ENCODE results near the gene U2AF1.
"Not testable (repeated sequence)": the region's sequence is repeated elsewhere in the genome, so short reads cannot be mapped to it uniquely, and the experiment has no call there.

Gene U2AF1, protein sequence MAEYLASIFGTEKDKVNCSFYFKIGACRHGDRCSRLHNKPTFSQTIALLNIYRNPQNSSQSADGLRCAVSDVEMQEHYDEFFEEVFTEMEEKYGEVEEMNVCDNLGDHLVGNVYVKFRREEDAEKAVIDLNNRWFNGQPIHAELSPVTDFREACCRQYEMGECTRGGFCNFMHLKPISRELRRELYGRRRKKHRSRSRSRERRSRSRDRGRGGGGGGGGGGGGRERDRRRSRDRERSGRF

DNA sequence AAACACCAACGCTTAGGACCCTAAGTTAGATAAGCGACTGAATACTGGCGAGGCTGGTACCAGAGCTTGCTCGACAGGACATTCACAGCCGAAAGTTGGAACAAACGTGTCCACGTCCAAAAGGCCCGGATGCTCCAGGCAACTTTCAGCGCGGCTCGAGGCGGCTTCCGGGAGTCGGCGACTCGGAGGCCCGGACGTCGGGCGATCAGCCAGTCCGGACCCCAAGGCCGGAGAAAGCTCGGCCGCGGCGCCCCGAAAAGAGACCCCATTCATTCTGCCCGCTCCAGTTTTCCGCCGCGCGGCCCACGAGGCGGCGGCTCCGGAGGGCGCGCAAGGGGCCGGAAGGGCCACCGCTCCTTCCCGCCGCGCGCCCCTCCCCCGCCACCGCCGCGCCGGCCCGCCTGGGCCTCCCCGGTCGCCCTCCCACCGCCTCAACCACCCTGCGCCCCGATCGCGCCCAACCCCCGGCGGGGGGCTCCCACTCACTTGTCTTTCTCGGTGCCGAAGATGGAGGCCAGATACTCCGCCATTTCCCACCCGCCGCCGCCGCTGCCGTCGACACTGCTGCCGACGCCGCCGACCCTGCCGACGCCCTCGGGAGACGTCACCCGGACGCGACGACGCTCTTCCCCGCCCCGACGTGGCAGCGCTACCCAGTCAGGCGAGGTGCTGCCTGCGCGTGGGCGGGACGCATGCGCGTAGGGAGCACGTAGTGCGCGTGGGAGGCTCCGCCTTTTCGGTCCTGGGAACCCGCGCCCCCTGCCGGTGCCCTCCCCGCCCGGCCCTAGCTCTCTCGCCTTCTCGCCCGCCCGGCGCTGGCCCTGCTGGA lies at the start of gene U2AF1:
U2AF1 (minus strand) TSS at position 606 of the 829 bp plus-strand sequence; CDS start at position 530, 76 bp downstream.
- DNase-seq = not testable (repeated sequence)

DNA sequence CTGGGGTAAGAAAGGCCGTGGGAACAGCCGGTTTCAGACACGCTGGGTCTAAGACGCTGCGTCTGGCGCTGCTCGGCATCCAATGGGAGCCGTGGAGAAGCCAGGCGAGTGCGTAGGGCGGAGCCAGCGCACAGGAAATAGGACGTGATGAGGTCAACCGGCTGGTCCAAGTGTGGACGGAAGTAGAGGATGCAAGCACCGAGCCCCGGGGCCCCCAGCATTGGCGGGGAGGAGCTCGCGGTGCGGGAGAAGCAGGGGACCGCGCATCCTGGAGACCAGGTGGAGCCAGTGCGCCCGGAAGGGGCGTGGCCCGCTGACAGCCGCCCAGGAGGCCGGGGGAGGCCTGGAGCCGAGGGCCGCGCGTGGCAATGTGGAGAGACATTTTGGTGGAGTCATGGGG lies 46.2 kb upstream of the U2AF1 start:
- not testable (repeated sequence) for DNase-seq

DNA sequence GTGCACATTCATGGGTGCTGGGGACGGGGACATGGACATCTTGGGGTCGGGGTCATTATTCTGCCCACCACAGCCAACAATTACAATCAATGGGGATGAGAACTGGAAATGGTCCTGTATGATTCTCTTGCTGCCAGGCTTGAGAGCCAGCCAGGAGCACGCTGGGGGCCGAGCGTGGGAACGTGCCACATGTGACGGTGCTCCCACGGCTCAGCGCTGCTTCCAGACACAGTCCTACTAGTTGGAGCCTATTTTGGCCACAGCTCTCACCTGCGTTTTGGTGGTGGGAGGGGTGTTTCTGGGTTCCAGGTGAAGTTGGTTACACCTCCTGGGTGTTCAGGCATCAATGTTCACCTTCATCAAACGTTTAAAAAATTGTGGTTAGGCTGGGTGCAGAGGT lies 42.0 kb upstream of the U2AF1 start:
- DNase-seq = not testable (repeated sequence)

DNA sequence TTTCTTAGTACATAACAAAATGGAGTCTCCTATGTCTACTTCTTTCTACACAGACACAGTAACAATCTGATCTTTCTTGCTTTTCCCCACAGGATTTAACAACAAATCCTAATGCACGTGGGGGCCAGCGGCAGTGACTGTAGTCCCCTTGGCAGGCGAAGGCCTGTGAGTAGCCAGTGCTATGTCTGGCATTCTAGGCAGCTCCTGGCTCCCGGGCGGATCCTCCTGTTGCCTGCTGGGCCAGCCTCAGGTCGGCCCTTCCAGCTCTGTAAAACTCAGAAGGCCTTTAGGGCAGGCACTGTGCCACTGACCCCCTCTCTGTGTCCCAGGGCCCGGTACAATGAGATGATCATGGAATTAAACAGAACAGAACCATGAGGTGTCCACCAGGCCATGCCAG lies 40.6 kb upstream of the U2AF1 start:
- DNase-seq = not testable (repeated sequence)

DNA sequence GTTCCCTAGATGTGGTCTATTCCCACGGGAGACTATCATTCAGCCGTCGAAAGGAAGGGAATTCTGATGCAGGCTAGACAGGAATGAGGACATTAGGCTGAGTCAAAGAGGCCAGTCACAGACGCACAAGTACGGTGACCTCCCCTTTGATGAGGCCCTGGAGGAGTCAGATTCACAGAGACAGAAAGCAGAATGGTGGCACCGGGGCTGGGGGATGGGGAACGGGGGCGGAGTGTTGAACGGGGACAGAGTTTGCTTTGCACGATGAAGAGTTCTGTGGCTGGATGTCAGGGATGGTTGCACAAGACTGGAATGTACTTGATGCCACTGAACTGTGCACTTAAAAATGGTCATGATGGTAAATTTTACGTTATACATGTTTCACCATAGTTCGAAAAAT lies 39.3 kb upstream of the U2AF1 start:
- not testable (repeated sequence) for DNase-seq

DNA sequence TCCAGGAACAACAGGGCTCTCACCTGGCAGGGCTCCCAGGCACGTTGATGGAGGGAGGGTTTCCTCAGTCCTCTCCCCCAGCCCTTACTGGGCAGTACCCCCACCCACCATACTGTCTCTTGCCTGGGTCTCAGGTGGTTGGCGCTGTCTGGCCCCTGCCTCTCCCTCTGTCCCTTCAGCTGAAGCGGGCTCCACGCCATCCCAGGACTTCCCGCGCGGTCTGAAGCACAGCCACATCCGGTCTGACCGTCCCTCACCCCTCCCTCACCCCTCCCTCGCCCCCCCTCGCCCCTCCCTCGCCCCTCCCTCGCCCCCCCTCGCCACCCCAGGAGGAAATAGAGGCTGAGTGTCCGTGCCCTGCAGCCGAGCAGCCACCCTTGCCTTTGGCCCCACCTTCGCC lies 34.0 kb upstream of the U2AF1 start:
- not testable (repeated sequence) for DNase-seq

DNA sequence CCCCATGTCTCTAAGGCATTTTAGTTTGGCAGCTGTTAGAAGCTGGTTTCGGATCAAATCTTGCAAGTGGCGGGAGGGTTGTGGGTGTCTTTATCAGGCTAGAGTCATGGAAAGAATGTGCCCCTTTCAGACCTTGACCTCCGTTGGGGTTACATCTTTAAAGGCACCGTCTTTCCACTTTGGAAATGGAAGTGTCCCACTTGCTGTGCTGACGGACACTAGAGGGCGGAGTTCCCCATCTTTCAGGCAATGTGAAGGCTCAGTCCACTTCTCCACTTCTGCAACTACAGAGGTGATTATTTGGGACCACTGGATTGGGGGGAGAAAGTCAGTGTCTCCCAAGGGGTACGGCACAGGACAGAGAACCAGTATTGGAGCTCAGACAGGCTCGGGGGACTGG lies 31.6 kb upstream of the U2AF1 start:
- not testable (repeated sequence) for DNase-seq

DNA sequence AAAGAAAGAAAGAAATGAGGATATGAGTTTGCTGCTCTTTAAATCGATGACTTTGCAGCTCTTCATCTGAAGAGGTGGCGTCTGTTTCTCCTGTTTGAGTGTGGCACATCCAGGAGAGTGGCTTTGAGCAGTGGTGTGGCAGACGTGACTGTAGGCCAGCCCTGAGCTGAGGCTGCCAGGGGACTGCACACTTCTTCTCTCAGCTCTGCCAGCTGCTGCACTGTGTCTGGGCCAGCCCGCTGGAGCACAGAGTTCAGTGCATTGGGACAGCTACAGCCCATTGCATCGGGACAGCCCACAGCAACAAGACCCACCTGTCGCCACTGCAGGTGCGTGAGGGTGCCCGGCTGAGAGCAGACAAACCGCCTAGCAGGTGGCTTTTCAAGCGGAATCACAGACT lies 27.1 kb upstream of the U2AF1 start:
- DNase-seq = not testable (repeated sequence)

DNA sequence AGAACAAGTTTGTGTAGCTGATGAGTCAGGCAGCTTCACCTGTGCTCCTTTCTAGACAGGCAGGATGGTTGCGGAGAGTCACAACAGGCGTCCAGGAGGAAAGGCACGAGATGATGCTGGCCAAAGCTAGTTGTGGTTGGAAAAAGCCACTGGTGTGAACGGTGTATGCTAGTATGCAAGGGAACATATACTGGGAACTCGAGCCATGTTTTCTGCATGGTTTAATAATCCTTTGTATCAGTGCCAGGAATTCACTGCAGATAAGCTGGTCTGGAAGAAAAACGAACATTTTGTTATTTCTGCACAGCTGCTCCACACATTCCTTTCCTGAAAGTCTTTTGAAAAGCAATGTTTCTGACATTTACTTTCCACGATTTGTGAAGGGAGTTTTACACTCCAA lies 22.7 kb upstream of the U2AF1 start:
- DNase-seq = not testable (repeated sequence)

DNA sequence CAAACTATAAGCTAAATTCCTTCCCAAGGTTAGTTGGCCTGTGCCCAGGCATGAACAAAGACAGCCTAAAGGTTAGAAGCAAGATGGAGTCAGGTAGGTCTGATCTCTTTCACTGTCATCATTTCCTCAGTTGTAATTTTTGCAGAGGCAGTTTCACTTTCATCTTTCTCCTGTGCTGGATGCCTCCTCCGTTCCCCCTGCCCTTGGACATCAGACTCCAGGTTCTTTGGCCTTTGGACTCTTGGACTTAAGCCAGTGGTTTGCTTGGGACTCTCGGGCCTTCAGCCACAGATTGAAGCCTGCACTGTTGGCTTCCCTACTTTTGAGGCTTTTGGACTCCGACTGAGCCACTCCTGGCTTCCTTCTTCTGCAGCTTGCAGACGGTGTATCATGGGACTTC lies 8.6 kb upstream of the U2AF1 start:
- not testable (repeated sequence) for DNase-seq

DNA sequence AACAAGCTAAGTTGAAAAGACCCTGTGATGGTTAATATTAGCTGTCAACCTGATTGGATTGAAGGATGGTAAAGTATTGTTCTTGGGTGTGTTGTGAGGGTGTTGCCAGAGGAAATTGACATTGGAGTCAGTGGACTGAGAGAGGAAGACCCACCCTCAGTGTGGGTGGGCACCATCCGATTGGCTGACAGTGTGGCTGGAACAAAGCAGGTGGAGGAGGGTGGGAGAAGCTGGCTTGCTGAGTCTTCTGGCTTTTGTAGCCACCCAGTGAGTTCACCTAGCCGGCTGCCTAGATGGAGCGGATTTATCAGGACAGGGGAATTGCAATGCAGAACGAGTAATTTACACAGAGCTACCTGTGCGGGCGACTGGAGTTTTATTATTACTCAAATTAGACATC lies 7.1 kb upstream of the U2AF1 start:
- not testable (repeated sequence) for DNase-seq

DNA sequence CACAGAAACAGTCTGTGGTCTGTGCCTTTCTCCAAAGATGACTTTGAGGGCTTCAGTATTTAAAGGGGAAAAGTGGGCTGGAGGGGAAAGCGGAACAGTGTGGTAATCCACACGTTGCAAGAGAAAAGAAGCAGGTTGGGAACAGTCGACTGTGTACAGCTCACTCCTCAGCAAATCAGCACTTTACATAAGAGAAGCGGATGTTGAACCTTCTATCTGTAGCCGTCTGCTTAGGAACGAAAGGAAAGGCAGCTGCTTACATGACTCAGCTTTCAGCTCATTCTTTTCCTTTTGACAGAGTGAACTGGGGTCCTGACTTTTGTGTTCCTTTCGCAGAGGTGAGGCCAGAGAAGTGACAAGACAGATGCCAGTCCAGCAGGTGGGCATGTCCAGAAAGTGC lies 1.6 kb upstream of the U2AF1 start:
- DNase-seq = not testable (repeated sequence)

DNA sequence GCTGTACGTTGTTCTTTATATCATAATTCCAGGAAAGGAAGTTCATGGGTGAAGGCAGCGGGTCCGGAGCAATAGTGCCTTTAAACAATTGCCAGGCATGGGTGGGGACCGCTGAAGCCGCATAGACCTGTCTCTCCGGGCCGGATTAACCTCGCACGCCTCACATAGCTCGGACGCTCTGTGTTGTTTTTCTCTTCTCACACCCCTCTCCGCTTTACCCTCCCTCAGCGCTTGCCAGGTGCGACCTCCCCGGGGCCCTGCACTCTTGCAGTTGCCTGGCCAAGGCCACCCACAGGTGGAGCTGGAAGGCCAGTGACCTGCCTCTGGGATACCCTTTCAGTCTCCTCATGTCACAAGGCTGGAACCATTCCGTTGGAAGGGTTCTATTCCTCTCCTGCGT lies 807 bp upstream of the U2AF1 start:
- not testable (repeated sequence) for DNase-seq

DNA sequence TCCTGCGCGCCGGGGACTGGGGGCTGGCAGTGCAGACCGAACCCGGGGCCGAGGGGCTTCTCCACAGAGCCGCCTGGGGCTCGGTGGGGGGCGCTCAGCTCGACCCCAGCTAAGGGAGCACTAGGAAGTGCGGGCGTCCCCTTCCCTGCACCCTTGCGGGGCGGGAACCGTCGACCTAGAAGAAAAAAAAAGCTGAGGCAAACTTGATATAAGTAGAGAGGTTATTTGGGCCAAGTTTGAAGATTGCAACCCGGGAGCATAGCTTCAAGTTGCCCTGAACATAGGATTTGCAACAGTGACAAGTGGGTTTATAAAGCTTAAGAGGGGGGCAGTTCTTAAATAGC lies 396 bp upstream of the U2AF1 start:
- not testable (repeated sequence) for DNase-seq

DNA sequence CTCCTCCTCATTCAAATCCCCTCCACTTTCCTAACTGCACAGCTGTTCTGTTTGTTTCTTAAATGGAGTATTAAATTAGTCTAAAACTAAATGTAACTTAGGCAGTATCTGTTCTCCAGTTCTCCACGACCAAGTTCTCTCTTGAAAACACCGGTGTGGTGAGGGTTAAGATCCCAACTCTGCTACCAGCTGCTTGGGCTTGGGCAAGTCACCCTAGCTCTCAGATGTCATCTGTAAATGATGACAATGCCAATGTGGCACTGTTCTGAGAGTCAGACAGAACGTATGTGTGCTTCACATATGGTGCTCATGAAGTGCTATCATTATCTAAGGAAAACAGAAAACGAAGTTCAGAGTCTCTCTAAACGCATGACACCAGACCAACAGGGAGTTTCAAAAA lies 2.7 kb downstream of the U2AF1 start:
- DNase-seq = not testable (repeated sequence)

DNA sequence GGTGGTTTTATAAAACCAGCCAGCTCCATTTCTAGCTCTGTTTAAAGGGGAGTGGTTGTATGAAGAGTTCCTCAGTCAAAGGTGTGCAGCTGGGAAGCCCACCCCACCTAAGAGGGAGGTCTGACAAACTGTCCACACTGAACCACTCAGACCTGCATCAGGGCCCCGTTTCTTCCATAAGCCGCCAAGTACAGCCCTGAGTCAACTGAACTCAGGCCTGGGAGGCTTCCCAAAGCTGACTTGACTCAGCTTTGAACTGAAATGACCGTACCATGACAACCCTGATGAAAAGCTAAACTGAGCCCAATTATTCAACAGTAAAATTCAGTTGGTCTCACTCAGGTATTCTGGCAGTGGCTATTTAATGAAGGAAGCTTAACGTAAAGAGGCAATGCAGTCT lies 5.1 kb downstream of the U2AF1 start:
- not testable (repeated sequence) for DNase-seq

DNA sequence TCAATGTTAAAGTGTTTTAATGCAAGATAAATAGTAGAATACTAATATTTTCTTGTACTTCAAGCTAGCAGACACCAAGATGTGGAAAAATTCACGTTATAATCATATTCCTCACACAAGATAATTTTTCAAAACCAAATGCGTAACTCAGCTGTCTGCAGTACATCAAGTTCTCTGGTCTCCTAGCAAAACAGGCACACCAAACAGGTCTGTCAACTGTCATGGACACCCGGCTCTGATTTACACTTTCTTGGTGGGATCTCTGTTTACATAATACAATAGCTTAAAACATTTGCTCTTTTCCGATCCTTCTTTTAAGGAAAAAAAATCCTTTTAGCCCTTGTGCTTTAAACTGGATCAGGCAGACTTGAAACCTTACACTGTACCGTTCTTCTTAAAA lies 5.7 kb downstream of the U2AF1 start:
- DNase-seq = not testable (repeated sequence)

DNA sequence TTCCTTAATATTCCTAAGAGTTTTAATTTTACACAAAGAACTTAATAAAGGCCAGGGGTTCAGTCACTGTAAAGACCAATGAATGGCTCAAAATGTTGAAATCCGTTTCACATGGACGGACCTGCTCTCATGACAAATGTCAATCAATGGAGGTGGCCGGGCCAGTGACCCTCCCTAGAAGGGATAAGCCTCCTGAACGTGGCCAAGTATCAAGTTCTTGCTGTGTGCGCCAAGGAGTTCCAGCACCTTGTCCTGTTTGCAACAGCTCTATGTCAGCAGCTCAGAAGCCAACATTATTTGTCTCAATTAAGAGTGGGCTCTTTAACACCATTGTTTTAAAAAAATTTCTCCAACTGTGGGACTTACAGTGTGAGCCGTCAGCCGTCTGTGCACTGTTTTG lies 6.4 kb downstream of the U2AF1 start:
- not testable (repeated sequence) for DNase-seq

DNA sequence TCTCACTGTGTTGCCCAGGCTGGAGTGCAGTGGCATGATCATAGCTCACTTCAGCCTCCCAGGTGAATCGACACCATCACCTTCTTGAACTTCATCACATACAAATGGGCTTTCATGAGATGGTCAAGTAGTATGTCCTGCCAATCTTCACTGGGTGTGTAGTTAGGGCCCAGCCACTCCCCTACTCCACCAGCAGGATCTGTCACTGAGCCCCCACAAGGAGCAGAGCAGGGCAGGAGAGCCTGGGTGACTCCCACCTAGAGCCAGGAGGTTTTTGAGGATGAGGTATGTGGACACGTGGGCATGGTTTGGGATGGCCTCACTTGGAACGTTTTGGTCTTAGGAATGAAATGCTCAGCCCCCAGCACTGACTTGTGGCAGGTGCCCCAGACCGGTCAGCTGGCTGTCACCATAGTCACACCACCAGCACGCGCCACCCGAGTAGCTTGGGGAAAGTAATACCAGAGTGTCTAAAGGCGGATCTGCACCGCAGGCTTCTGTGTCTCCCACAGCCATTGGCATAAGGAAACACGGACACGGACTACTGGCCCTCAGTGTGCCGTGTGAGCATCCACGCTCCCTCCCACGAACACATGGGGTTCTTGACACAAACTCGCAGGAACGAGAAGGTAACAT lies 15.3 kb downstream of the U2AF1 start:
- not testable (repeated sequence) for DNase-seq

DNA sequence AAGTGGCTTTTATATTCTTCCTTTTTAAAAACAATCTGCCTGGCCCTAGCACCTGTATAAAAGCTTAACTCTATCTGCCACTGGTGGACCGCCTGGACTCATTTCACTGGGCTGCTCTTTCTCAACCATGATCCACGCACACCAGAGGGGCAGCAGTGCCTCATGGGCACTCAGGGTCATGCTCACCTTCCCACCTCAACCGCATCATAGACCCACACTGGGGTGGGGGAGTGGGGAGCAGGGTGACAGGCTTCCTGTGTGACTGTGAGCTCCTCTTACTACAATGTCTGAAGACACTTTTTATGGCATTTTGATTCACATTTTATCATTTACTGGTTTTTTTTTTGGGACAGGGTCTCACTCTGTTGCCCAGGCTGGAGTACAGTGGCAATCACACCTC lies 16.4 kb downstream of the U2AF1 start:
- DNase-seq = not testable (repeated sequence)

DNA sequence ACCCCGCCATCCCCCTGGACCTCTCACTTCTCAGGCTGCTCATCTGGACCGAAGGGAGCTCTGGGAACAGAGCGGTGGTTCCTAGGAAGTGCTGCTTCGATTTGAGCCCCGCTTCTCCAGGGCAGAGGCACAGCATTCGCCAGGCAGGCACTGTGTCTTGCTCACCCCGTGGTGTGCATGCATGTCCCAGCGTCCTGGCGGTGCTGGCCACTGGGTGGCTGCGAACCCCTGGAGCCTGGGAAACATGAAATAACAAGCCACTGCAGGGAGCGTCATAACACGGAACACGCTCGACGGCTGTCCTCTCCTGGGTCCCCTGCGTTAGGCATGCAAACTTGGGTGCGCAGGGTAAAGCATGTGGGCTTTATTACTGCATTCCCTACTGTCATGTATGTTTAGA lies 17.9 kb downstream of the U2AF1 start:
- DNase-seq = not testable (repeated sequence)

DNA sequence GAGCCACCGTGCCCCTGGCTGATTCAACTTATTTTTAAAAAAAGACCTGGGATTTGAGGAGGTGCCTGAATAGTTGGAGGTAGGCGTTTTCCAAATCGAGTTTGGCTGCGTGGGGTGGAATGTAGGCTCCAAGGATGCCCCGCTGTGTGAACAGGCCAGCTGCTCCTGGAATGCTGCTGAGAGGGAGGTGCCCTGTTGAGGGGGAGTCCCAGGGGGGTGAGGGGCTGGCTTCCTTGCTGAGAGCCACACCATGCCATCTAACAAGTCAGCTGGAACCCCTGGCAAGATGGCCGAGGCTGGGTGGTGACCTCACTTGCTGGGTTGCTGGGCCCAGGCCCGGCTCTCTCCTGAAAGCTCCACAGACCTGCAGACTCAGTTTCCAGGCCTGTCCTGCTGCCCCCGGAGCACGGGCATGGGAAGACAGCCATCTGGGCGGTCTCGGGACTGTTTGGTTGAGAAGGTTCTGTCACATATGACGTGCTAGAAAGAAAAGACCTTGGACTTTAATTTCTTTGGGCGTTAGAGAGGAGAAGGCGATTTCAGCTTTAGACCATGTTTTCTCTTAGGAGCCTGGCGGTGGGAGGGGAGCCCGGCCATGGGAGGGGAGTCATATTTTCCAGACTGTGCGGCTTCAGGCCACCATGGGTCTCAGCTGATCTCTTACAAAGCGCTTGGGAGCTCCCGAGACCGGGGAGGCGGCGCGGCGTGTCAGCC lies 24.6 kb downstream of the U2AF1 start:
- not testable (repeated sequence) for DNase-seq

DNA sequence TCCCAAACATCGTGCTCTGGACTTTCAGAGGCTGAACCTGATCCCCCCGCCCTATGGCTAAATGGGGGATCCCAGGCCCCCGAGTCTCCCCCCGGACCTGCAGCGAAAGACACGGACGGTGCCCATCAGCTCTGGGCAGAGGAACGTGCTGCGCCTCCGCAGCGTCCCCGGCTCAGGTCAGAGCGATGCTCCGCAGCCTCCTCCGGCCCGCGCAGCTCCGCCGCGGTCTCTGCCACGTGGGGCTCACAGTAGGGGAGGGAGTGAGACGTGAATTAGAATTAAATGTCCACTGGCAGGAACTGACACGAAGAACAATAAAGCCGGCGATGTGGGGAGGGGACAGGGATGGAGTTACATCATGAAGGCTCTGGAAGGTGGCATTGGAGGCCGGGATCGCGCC lies 30.7 kb downstream of the U2AF1 start:
- not testable (repeated sequence) for DNase-seq

Data from NCI-H774 (cell line).